GM12864 (cell line): Measurements from ENCODE around the gene JAML.
"Not testable (repeated sequence)": the region's sequence is repeated elsewhere in the genome, so short reads cannot be mapped to it uniquely, and the experiment has no call there.

Experiments
- DNase-seq: peaks from one replicate; pipeline ENCODE4 v3.0.0-alpha.2; 2011; ENCODE audit warnings: low read depth
- H3K4me3 ChIP-seq: 2 replicates; pipeline ENCODE4 v1.5.1; 2011; ENCODE audit warnings: mild to moderate bottlenecking, low read depth, low read length, control low read depth
- CTCF ChIP-seq: IDR thresholded peaks from 2 replicates; pipeline ENCODE4 v1.5.1; 2011; ENCODE audit warnings: low read depth, mild to moderate bottlenecking, moderate library complexity, low read length, control low read depth, inconsistent platforms; ENCODE audit errors: missing control alignments

Gene JAML

DNA sequence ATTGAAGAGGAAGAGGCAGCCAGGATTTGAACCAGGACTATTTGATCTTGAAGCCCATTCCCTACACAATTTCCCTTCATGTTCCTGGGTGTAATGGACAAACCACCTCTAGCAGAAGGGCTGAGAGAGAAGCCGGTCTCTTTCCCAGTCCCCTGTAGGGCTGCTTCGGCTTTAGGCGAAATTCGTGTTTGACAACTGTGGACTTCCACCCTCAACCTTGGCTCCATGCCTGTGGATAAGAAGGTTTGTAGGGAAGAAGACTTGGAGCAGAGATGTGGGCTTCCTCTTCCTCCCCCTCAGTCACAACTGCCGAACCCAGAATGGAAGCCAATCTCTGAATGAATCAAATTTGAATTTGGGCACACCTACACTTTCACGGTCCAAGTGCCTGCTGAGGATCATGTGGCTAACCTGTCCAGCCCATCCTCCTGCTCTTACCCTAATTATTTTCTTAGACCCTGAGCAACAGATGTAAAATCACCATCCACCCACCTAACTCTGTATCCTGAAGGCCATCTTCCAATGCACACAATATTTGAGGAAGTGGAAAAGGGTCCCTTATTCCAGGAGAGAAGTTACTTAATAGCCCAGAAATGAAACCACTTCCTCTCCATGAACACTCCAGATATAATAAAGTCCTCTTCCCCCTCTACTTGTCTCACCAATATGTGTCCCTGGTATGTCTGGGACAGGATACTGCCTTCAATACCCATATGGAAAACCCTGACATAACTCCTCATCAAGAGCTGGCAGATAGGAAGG is 38.3 kb downstream of the JAML start:
- H3K4me3 ChIP-seq: no peak overlapping the region
- DNase-seq: no peak
- no peak for TF ChIP-seq CTCF

DNA sequence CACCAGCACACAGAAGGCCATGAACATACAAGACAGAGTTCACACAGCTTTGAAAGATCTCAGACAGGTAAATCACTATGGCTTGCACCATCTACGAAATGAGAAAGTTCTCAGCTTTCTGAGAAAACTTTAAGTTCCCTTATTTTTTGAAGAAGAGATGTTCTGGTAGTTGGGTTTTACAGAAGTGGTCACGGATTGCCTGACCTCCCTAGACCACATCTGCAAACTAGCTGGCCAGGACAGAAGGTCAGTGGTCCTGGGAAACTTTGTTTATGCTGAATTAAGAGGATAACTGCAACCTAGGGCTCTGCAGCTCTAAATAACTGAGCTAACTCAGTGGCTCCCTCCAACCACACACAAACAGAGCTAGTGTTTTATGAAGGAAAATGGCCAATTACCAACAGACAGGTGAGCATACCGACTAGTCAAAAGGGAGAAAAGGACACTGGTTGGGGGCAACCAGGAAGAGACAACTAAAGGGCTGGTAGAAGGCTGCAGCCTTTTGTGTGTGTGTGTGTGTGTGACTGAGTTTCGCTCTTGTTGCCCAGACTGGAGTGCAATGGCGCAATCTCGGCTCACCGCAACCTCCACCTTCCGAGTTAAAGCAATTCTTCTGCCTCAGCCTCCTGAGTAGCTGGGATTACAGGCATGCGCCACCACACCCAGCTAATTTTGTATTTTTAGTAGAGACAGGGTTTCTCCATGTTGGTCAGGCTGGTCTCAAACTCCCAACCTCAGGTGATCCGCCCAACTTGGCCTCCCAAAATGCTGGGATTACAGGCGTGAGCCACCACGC is 39.8 kb downstream of the JAML start:
- no peak overlapping the region for H3K4me3 ChIP-seq
- no peak for DNase-seq
- no peak for TF ChIP-seq CTCF

GRCh38 chr11:118183691-118184090 is 41.1 kb downstream of the JAML start:
- DNase-seq, H3K4me3 ChIP-seq: not testable (repeated sequence)

GRCh38 chr11:118180300-118180703 is 44.5 kb downstream of the JAML start:
- TF ChIP-seq CTCF: no peak
- no peak overlapping the region for H3K4me3 ChIP-seq
- no peak for DNase-seq

DNA sequence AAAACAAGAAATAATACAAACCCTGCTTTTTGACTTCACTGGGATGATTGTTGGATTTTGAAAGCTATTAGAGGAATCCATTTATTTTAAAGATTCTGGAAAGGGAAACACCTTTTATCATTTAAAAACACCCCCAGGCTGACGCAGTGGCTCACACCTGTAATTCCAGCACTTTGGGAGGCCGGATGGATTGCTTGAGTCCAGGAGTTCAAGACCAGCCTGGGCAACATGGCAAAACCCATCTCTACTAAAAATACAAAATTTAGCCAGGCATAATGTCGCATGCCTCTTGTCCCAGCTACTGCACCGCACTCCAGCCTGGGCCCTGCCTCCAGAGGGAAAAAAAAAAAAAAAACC is 48.1 kb downstream of the JAML start:
- H3K4me3 ChIP-seq: no peak overlapping the region
- DNase-seq: no peak
- TF ChIP-seq CTCF: no peak

DNA sequence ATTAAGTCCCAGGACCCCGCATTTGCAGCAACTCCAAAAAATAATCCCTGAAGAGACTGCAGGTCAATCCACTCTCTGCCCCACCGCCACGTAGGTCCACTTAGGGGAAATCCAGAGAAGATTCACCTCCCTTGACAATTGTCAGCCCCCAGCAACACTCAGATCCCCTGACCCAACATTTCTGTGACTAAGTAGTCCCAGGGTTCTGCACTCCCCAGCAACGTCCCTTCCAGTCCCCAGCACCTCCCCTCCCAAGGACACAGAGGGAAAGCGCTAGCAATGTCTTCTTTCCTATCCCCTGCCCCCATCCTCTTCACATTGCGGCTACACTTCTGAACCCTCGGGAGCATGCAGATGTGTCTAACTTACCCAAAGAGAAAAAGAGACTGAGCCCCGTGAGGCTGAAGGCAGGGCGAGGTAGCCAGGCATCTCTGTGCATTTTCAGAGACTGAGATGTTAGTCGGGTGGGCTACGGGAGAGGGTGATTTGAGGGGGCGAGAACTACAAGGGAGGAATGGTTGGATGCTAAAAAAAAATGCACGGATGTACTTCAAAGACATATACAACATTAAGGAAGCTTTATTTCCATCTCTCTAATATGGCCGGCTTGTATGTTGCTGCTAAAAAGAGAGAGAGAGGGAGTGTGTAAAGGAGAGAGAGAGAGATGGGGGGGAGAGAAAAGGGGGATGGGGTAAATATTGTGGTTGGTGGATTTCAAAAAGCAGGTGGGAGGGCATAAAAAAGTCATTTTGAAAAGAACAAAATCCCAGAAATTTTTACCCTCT is 48.6 kb downstream of the JAML start, which contains the start of gene SCN2B:
SCN2B (minus strand) TSS at position 647 of the 785 bp plus-strand sequence; CDS start at position 439, 208 bp downstream.
- no peak within 1 kb of the TSS for H3K4me3 ChIP-seq
- TF ChIP-seq CTCF: no peak

More for the DNA sequence above, 48.6 kb downstream of the JAML start, which contains the start of gene SCN2B:
- DNase-seq: no peak
